PFSK-1 (cell line): ENCODE data around the gene ZNF471.
A peak's percentile ranks its signal among the peaks of the same experiment; 100 is the strongest.

Experiments used
- FOXP2 ChIP-seq: optimal IDR thresholded peaks from 2 replicates; pipeline ENCODE3; 2011; ENCODE audit warnings: borderline replicate concordance, control low read depth, inconsistent platforms; ENCODE audit not compliant: insufficient read depth; ENCODE audit errors: extremely low read length, extremely low read depth
- POLR2AphosphoS5 ChIP-seq: IDR thresholded peaks from 2 replicates; pipeline ENCODE4 v1.6.1; 2012; ENCODE audit warnings: low read depth, mild to moderate bottlenecking, control low read depth, low read length, moderate library complexity
- SIN3A ChIP-seq: IDR thresholded peaks from 2 replicates; pipeline ENCODE4 v1.6.1; 2012; ENCODE audit warnings: mild to moderate bottlenecking, low read length, moderate library complexity, borderline replicate concordance; ENCODE audit not compliant: insufficient read depth
- TAF1 ChIP-seq: IDR thresholded peaks from 2 replicates; pipeline ENCODE4 v1.6.1; 2012; ENCODE audit warnings: low read length, control low read depth, borderline replicate concordance; ENCODE audit not compliant: insufficient read depth
- TF ChIP-seq, protein P1 (sequence below), 2 experiments: IDR thresholded peaks; 2 replicates each; pipeline versions ENCODE4 v1.6.1 to v1.8.0; 2011 to 2012; ENCODE audit warnings: low read depth in 2 of 2, low read length in 2 of 2, control low read depth in 1 of 2, inconsistent platforms in 1 of 2, mild to moderate bottlenecking in 1 of 2, moderate library complexity in 1 of 2; ENCODE audit not compliant: insufficient read depth in 1 of 2

The ZNF471 gene

DNA sequence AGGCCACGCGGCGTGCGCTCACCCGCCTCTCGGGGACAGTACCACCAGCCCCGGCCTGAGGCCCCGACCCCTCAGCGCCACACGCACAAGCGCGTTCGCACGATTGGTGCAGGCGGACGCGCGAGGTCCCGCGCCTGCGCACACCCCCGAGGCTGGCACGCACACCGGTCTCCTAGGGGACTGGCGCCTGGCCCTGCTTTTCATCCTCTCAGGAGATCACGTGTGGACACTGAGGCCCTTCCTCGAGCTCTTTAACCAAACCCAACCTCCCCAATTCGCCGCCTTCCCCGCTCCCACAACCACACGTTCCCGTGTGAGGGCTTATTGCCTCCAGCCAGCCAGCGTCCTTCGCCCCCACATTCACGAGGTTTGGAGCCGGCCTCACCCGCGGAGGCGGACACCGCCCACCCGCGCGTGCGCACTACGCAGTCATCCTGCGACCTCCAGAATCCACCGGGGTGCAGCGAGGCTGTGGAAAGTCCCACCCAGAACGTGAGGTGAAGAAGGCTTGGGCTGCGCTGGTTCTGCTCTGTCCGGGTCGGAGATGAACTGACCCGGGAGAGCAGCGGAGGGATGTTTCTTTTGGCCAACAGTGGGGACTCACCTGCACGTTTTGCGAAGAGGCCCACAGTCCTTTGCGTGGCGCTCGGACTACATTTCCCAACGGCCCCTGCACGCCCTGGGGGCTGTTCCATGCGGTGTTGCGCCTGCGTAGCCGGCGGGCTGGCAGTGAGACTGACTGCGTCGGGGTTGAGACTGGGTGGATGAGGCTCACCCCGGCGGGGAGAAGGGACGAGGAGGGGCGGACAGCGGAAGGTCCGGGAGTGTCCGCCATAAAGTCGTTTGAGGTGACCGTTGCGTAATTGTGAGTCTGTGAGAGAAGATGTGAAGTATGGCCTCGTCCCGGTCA lies 30.0 kb upstream of the ZNF471 start:
- TF ChIP-seq POLR2AphosphoS5 (no peak; the same call in 1 of the 2 replicates), SIN3A (peak; percentile 45; the same call in 1 of the 2 replicates), FOXP2 (peak; percentile 44)
- TF ChIP-seq, protein P1, sequence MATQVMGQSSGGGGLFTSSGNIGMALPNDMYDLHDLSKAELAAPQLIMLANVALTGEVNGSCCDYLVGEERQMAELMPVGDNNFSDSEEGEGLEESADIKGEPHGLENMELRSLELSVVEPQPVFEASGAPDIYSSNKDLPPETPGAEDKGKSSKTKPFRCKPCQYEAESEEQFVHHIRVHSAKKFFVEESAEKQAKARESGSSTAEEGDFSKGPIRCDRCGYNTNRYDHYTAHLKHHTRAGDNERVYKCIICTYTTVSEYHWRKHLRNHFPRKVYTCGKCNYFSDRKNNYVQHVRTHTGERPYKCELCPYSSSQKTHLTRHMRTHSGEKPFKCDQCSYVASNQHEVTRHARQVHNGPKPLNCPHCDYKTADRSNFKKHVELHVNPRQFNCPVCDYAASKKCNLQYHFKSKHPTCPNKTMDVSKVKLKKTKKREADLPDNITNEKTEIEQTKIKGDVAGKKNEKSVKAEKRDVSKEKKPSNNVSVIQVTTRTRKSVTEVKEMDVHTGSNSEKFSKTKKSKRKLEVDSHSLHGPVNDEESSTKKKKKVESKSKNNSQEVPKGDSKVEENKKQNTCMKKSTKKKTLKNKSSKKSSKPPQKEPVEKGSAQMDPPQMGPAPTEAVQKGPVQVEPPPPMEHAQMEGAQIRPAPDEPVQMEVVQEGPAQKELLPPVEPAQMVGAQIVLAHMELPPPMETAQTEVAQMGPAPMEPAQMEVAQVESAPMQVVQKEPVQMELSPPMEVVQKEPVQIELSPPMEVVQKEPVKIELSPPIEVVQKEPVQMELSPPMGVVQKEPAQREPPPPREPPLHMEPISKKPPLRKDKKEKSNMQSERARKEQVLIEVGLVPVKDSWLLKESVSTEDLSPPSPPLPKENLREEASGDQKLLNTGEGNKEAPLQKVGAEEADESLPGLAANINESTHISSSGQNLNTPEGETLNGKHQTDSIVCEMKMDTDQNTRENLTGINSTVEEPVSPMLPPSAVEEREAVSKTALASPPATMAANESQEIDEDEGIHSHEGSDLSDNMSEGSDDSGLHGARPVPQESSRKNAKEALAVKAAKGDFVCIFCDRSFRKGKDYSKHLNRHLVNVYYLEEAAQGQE (IDR thresholded peaks at IDR 0.05; ENCODE audit: insufficient read depth in 1 of 2, low read depth in 2 of 2, low read length in 2 of 2): 0 out of 4 replicates have a peak, but pooled peaks of 1 of the 2 experiments have one; percentile 13

DNA sequence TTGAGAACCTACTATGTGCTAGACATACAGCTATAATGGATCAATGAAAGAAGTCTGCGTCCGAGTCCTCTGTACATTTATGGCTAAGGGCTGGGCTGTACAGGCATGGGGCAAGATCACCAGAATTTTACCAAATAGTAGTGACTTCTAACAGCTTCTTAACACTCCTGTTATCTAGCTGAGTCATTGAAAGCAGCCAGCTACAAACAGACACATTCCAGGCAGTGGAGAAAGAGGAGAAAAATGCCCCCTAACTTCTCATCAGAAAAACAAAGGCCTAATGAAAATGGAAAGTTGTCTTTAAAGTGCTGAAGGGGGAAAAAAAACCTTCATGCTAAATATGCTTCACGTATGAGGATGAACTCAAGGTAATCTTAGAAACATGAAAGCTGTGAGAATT lies 16.3 kb upstream of the ZNF471 start:
- TF ChIP-seq FOXP2: no peak
- TF ChIP-seq TAF1: no peak
- no peak for TF ChIP-seq SIN3A
- TF ChIP-seq, protein P1 (IDR thresholded peaks at IDR 0.05; ENCODE audit: insufficient read depth in 1 of 2, low read depth in 2 of 2, low read length in 2 of 2): no peak
- TF ChIP-seq POLR2AphosphoS5: no peak

DNA sequence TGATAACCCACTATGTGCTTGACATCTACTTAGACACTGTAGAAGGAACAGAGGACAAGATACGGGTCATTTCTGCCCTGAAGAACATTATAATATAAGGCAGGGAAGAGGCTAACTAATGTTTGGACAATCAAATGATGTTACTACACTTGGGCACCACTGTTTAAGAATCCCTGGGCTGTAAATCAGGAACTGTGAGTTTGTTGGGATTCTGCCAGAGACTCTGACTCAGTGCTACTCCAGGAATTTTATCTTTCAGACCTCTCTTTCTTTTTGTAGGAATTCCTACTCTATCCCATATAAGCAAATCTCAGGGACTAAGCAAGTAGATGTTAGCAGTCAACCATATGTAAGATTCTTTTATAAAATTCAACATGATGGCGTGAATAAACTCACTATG lies 3.1 kb upstream of the ZNF471 start:
- TF ChIP-seq TAF1 (no peak), POLR2AphosphoS5 (no peak), SIN3A (no peak), FOXP2 (no peak)
- TF ChIP-seq, protein P1 (IDR thresholded peaks at IDR 0.05; ENCODE audit: insufficient read depth in 1 of 2, low read depth in 2 of 2, low read length in 2 of 2): no peak

DNA sequence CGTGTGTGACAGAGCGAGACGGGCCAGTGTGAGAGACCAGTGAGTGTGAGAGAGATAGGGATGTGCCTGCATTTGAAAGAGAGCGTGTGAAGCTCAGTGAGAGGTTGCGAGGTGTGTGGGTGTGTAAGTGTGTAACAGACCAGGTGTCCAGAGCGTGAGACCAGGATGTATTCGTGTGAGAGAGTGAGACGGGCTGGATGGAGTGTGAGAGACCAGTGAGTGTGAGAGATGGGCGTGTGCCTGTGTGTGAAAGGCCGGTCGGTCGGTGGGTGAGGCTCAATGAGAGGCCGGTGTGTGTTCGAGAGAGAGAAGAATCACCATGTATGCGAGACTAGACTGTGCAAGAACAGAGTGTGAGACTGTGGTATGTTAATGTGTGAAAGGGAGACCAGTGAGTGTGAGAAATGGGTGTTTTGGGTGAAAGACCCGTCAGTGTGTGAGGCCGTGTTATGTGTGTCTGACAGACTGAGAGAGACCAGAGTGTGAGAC lies 679 bp downstream of the ZNF471 start:
- TF ChIP-seq SIN3A (no peak), FOXP2 (no peak), TAF1 (no peak), POLR2AphosphoS5 (no peak)
- TF ChIP-seq, protein P1 (IDR thresholded peaks at IDR 0.05; ENCODE audit: insufficient read depth in 1 of 2, low read depth in 2 of 2, low read length in 2 of 2): no peak
